H9 (cell line): ENCODE results near the gene TCP11L1. TPM values are rescaled to one million over a fixed set of nuclear protein-coding genes. Genes with fewer than 3 reads are reported as not detected.

Source experiments
- DNase-seq: peaks from one replicate; pipeline ENCODE4 v3.0.0-alpha.2; 2017
- H2AFZ ChIP-seq: one replicate; pipeline ENCODE4 v1.6.1; 2013; ENCODE audit warnings: mild to moderate bottlenecking, low read length, control low read depth, moderate library complexity
- H2AK5ac ChIP-seq: 2 replicates; pipeline ENCODE4 v1.6.1; 2013; ENCODE audit warnings: low read length, control low read depth, mixed read lengths; ENCODE audit not compliant: insufficient read length
- H2BK120ac ChIP-seq: one replicate; pipeline ENCODE4 v1.6.1; 2013; ENCODE audit warnings: low read depth, mild to moderate bottlenecking, low read length, control low read depth, inconsistent platforms; ENCODE audit not compliant: poor library complexity, severe bottlenecking
- H2BK12ac ChIP-seq: 2 replicates; pipeline ENCODE4 v1.6.1; 2013; ENCODE audit warnings: low read length, control low read depth, mixed read lengths, low read depth; ENCODE audit not compliant: insufficient read length
- H2BK15ac ChIP-seq: 2 replicates; pipeline ENCODE4 v1.6.1; 2013; ENCODE audit warnings: low read depth, low read length, control low read depth
- H2BK20ac ChIP-seq: one replicate; pipeline ENCODE4 v1.6.1; 2013; ENCODE audit warnings: low read depth, mild to moderate bottlenecking, low read length, control low read depth, inconsistent platforms; ENCODE audit not compliant: poor library complexity, severe bottlenecking
- H2BK5ac ChIP-seq: 2 replicates; pipeline ENCODE4 v1.6.1; 2013; ENCODE audit warnings: low read length, control low read depth, mixed read lengths; ENCODE audit not compliant: insufficient read length
- H3K14ac ChIP-seq: 2 replicates; pipeline ENCODE4 v1.6.1; 2013; ENCODE audit warnings: low read length, control low read depth; ENCODE audit not compliant: insufficient read depth
- H3K18ac ChIP-seq: 2 replicates; pipeline ENCODE4 v1.6.1; 2013; ENCODE audit warnings: low read depth, mild to moderate bottlenecking, mixed read lengths, low read length, control low read depth; ENCODE audit not compliant: insufficient read length
- H3K23ac ChIP-seq: 2 replicates; pipeline ENCODE4 v1.6.1; 2013; ENCODE audit warnings: low read length, control low read depth, mixed read lengths, low read depth; ENCODE audit not compliant: insufficient read length
- H3K23me2 ChIP-seq: 2 replicates; pipeline ENCODE4 v1.6.1; 2013; ENCODE audit warnings: low read depth, mild to moderate bottlenecking, mixed read lengths, low read length, control low read depth; ENCODE audit not compliant: insufficient read length, poor library complexity, severe bottlenecking
- H3K27ac ChIP-seq: 2 replicates; pipeline ENCODE4 v1.5.1; 2013; ENCODE audit warnings: low read length, control low read depth, mixed read lengths, low read depth; ENCODE audit not compliant: insufficient read length
- H3K27me3 ChIP-seq: 2 replicates; pipeline ENCODE4 v1.6.1; 2013; ENCODE audit warnings: low read length, control low read depth, inconsistent platforms; ENCODE audit not compliant: insufficient read depth
- H3K4ac ChIP-seq: 2 replicates; pipeline ENCODE4 v1.6.1; 2013; ENCODE audit warnings: low read depth, mild to moderate bottlenecking, control low read depth, inconsistent platforms, low read length, moderate library complexity
- H3K4me1 ChIP-seq: 2 replicates; pipeline ENCODE4 v1.6.1; 2013; ENCODE audit warnings: low read length, control low read depth, inconsistent platforms; ENCODE audit not compliant: insufficient read depth
- H3K4me2 ChIP-seq: 2 replicates; pipeline ENCODE4 v1.6.1; 2013; ENCODE audit warnings: low read length, control low read depth, mixed read lengths; ENCODE audit not compliant: insufficient read length, insufficient read depth
- H3K56ac ChIP-seq: 2 replicates; pipeline ENCODE4 v1.6.1; 2013; ENCODE audit warnings: low read depth, mild to moderate bottlenecking, mixed read lengths, low read length, control low read depth; ENCODE audit not compliant: insufficient read length
- H3K79me1 ChIP-seq: 2 replicates; pipeline ENCODE4 v1.6.1; 2013; ENCODE audit warnings: low read depth, mild to moderate bottlenecking, moderate library complexity, low read length, control low read depth, inconsistent platforms; ENCODE audit not compliant: insufficient read depth, poor library complexity, severe bottlenecking
- H3K79me2 ChIP-seq: 2 replicates; pipeline ENCODE4 v1.6.1; 2013; ENCODE audit warnings: low read length, control low read depth, inconsistent platforms; ENCODE audit not compliant: insufficient read depth
- H3K9ac ChIP-seq: 2 replicates; pipeline ENCODE4 v1.6.1; 2013; ENCODE audit warnings: low read length, control low read depth, mixed read lengths; ENCODE audit not compliant: insufficient read length; ENCODE audit errors: extremely low read depth
- H3K9me3 ChIP-seq: one replicate; pipeline ENCODE4 v1.6.1; 2013; ENCODE audit warnings: low read depth, low read length, inconsistent platforms; ENCODE audit not compliant: control insufficient read depth
- H3T11ph ChIP-seq: one replicate; pipeline ENCODE4 v1.6.1; 2013; ENCODE audit warnings: mild to moderate bottlenecking, low read length, control low read depth, inconsistent platforms
- H4K20me1 ChIP-seq: one replicate; pipeline ENCODE4 v1.6.1; 2013; ENCODE audit not compliant: control insufficient read depth, insufficient read length, insufficient read depth
- H4K5ac ChIP-seq: 2 replicates; pipeline ENCODE4 v1.6.1; 2013; ENCODE audit warnings: low read depth, mild to moderate bottlenecking, mixed read lengths, low read length, control low read depth; ENCODE audit not compliant: insufficient read length
- H4K8ac ChIP-seq: replicated peaks from 2 replicates; pipeline ENCODE4 v1.6.1; 2013; ENCODE audit warnings: low read length, control low read depth, mixed read lengths, low read depth; ENCODE audit not compliant: insufficient read length
- H4K91ac ChIP-seq: 2 replicates; pipeline ENCODE4 v1.6.1; 2013; ENCODE audit warnings: low read depth, mild to moderate bottlenecking, moderate library complexity, mixed read lengths, low read length, control low read depth; ENCODE audit not compliant: insufficient read length
- H3K27ac Mint-ChIP-seq, 3 experiments: 2 replicates in 2 of 3; 3 replicates in 1 of 3; pipeline ENCODE4 v1.8.0; 2020 to 2021; ENCODE audit warnings: mixed read lengths in 3 of 3, mild to moderate bottlenecking in 1 of 3, moderate library complexity in 1 of 3
- H3K27me3 Mint-ChIP-seq: 2 replicates; pipeline ENCODE4 v1.8.0; 2021; ENCODE audit warnings: low read depth, mild to moderate bottlenecking, moderate library complexity, mixed read lengths
- H3K36me3 Mint-ChIP-seq, 3 experiments: 2 replicates in 2 of 3; 3 replicates in 1 of 3; pipeline ENCODE4 v1.8.0; 2020 to 2021; ENCODE audit warnings: low read depth in 3 of 3, mixed read lengths in 3 of 3; ENCODE audit not compliant: insufficient read depth in 1 of 3
- H3K4me1 Mint-ChIP-seq, 2 experiments: 2 replicates each; pipeline ENCODE4 v1.8.0; 2020; ENCODE audit warnings: mixed read lengths in 2 of 2
- H3K4me3 Mint-ChIP-seq, 2 experiments: 2 replicates in 1 of 2; 3 replicates in 1 of 2; pipeline ENCODE4 v1.8.0; 2020 to 2021; ENCODE audit warnings: mild to moderate bottlenecking in 2 of 2, mixed read lengths in 2 of 2, moderate library complexity in 1 of 2
- H3K9me3 Mint-ChIP-seq, 2 experiments: 2 replicates in 1 of 2; 3 replicates in 1 of 2; pipeline ENCODE4 v1.8.0; 2020; ENCODE audit warnings: mild to moderate bottlenecking in 2 of 2, mixed read lengths in 2 of 2, moderate library complexity in 1 of 2
- WGBS: extraction: QIAGEN DNeasy Blood & Tissue Kit; methylation state at CpG from one replicate; pipeline ENCODE4 v1.1.7; 2013; ENCODE audit warnings: missing lambda C conversion rate, low lambda C conversion rate, mixed read lengths; ENCODE audit not compliant: insufficient read length; ENCODE audit errors: extremely low coverage; 5-methylcytosine and 5-hydroxymethylcytosine counted together
- total RNA-seq: library from RNA; stranded (reverse); gene quantifications from 2 replicates; pipeline ENCODE4 v1.2.1, GENCODE V29; 2021
- TF ChIP-seq, protein P1 (sequence below): fragments of 200-600 bp; sonication (generic); conservative IDR thresholded peaks from 3 replicates; pipeline ENCODE4 v1.8.0; 2021; ENCODE audit warnings: antibody characterized with exemption, mild to moderate bottlenecking

TCP11L1 gene
- total RNA-seq, 1 experiment from 2014 or later, result 20.3 TPM

DNA sequence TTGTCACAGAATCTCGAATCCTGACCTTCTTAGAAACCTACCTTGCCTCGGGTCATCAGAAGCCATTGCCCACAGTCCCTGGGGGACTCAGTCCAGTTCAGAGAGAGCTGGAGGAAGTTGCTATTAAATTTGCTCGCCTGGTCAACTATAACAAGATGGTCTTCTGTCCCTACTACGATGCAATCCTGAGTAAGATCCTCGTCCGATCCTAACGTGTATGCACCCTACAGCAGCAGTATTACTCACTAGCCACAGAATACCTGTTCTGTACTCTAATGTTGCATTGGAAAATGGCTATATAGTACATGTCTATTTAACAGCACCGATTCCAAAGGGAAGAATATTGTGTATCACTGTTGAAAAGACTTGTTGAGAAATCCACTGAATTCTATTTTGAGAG, 33.1 kb downstream of the TCP11L1 start:
- no peak overlapping the region for H3K18ac ChIP-seq
- H3K27ac ChIP-seq, result no peak overlapping the region
- H3K27me3 ChIP-seq, result no peaks in the 10 kb centered on the region
- H4K5ac ChIP-seq, result no peak overlapping the region
- no peaks in the 10 kb centered on the region for H3K27me3 Mint-ChIP-seq
- peaks cover 7% of the 10 kb centered on the region for H3K9me3 ChIP-seq
- H3T11ph ChIP-seq, result no peak overlapping the region
- H2BK5ac ChIP-seq, result no peak overlapping the region
- peaks cover 46 to 76% (median 63%) of the 10 kb centered on the region in 3 experiments for H3K36me3 Mint-ChIP-seq
- DNase-seq, result no peak
- no peak overlapping the region for H2BK15ac ChIP-seq
- TF ChIP-seq, protein P1, sequence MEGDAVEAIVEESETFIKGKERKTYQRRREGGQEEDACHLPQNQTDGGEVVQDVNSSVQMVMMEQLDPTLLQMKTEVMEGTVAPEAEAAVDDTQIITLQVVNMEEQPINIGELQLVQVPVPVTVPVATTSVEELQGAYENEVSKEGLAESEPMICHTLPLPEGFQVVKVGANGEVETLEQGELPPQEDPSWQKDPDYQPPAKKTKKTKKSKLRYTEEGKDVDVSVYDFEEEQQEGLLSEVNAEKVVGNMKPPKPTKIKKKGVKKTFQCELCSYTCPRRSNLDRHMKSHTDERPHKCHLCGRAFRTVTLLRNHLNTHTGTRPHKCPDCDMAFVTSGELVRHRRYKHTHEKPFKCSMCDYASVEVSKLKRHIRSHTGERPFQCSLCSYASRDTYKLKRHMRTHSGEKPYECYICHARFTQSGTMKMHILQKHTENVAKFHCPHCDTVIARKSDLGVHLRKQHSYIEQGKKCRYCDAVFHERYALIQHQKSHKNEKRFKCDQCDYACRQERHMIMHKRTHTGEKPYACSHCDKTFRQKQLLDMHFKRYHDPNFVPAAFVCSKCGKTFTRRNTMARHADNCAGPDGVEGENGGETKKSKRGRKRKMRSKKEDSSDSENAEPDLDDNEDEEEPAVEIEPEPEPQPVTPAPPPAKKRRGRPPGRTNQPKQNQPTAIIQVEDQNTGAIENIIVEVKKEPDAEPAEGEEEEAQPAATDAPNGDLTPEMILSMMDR, result no peak
- H3K23me2 ChIP-seq, result no peaks in the 10 kb centered on the region
- no CpG with 5 or more reads among the region's 8 CpGs for WGBS
- no peak overlapping the region for H2BK20ac ChIP-seq
- no peak overlapping the region for H3K4me2 ChIP-seq
- H3K4me1 Mint-ChIP-seq, result peaks cover 0 to 5% of the 10 kb centered on the region in 2 experiments; a peak in 2 of 4 replicates
- no peak overlapping the region for H3K4ac ChIP-seq
- H2BK12ac ChIP-seq, result no peak overlapping the region
- no peaks in the 10 kb centered on the region for H3K79me1 ChIP-seq
- no peak overlapping the region for H4K8ac ChIP-seq
- no peak overlapping the region for H3K23ac ChIP-seq
- no peaks in the 10 kb centered on the region for H3K79me2 ChIP-seq
- no peaks in the 10 kb centered on the region; a peak in 1 of 5 replicates for H3K9me3 Mint-ChIP-seq
- H3K27ac Mint-ChIP-seq, result no peak overlapping the region
- no peak overlapping the region for H3K56ac ChIP-seq
- no peak overlapping the region for H2BK120ac ChIP-seq
- no peak overlapping the region for H3K4me3 Mint-ChIP-seq
- no peak overlapping the region for H3K9ac ChIP-seq
- no peak overlapping the region for H4K91ac ChIP-seq
- H3K4me1 ChIP-seq, result no peaks in the 10 kb centered on the region
- no peak overlapping the region for H3K14ac ChIP-seq
- no peaks in the 10 kb centered on the region for H4K20me1 ChIP-seq
- H2AFZ ChIP-seq, result no peak overlapping the region
- no peak overlapping the region for H2AK5ac ChIP-seq
